GM12878 (cell line): Measurements from ENCODE around the gene ZNF208. TPM values are rescaled to one million over a fixed set of nuclear protein-coding genes. Genes with fewer than 3 reads are reported as not detected.

Experiments used
- ATAC-seq: fragments of 200-7000 bp; cut with Tn5 transposase; 3 replicates; pipeline ENCODE4 v1.9.1; 2020; ENCODE audit warnings: mild to moderate bottlenecking, moderate library complexity
- BruUV-seq: library from RNA; stranded (reverse); fragments of 400-500 nt; replicated peaks from 2 replicates; lab custom pipeline; 2021; lab: Mats Ljungman, UMichigan
- CTCF ChIA-PET: fragments of 300-600 bp; sonication (Branson Sonifier 250); formaldehyde crosslinking; extraction: SDS; loops from one replicate; lab custom pipeline; 2021; ENCODE audit warnings: inconsistent platforms; lab: Yijun Ruan, JAX
- POLR2A ChIA-PET: fragments of 350-600 bp; formaldehyde crosslinking; extraction: SDS; loops from one replicate; lab custom pipeline; 2021; ENCODE audit warnings: inconsistent platforms; lab: Charles Lee
- RAD21 ChIA-PET: fragments of 300-600 bp; sonication (Branson Sonifier 250); formaldehyde crosslinking; loops from one replicate; lab custom pipeline; 2023; ENCODE audit warnings: antibody characterized with exemption; ENCODE audit not compliant: unreplicated experiment; lab: Charles Lee
- SMC1A ChIA-PET: fragments of 300-600 bp; sonication (Branson Sonifier 250); formaldehyde crosslinking; loops from one replicate; lab custom pipeline; 2023; ENCODE audit not compliant: unreplicated experiment, uncharacterized antibody; lab: Charles Lee
- DNase-seq: peaks from one replicate; pipeline ENCODE4 v3.0.0-alpha.2; 2011; ENCODE audit warnings: low read depth, low spot score
- FAIRE-seq: peaks from 3 replicates; lab custom pipeline; 2011; peaks lifted over from hg19 to GRCh38; lab: Jason Lieb, UNC
- H2AFZ ChIP-seq: 2 replicates; pipeline ENCODE4 v1.6.0; 2011; ENCODE audit warnings: low read depth, low read length, control low read depth; ENCODE audit not compliant: control insufficient read depth
- H3K27ac ChIP-seq: 2 replicates; pipeline ENCODE4 v1.5.1; 2011; ENCODE audit warnings: control low read depth; ENCODE audit not compliant: control insufficient read depth, insufficient read depth
- H3K27me3 ChIP-seq, 2 experiments: replicated peaks in 1 of 2; 2 replicates each; pipeline versions ENCODE4 v1.6.0 to v1.6.1; 2011; ENCODE audit warnings: low read length in 1 of 2; ENCODE audit not compliant: control insufficient read depth in 2 of 2, insufficient read depth in 2 of 2
- H3K36me3 ChIP-seq, 2 experiments: 2 replicates each; pipeline ENCODE4 v1.5.1; 2011; ENCODE audit warnings: low read length in 1 of 2; ENCODE audit not compliant: control insufficient read depth in 2 of 2, insufficient read depth in 2 of 2
- H3K4me1 ChIP-seq: 2 replicates; pipeline ENCODE4 v1.6.1; 2011; ENCODE audit warnings: mild to moderate bottlenecking, low read length, moderate library complexity, mixed read lengths; ENCODE audit not compliant: control insufficient read depth, insufficient read depth
- H3K4me2 ChIP-seq: 2 replicates; pipeline ENCODE4 v1.6.0; 2011; ENCODE audit warnings: control low read depth; ENCODE audit not compliant: control insufficient read depth, insufficient read depth
- H3K4me3 ChIP-seq: fragments of 200-600 bp; sonication (generic); 2 replicates; pipeline ENCODE4 v1.5.1; 2016
- H3K79me2 ChIP-seq: 2 replicates; pipeline ENCODE4 v1.6.0; 2011; ENCODE audit warnings: low read length; ENCODE audit not compliant: control insufficient read depth, insufficient read depth
- H3K9ac ChIP-seq: 2 replicates; pipeline ENCODE4 v1.8.0; 2011; ENCODE audit warnings: low read length, control low read depth, mixed read lengths; ENCODE audit not compliant: control insufficient read depth, insufficient read depth
- H3K9me3 ChIP-seq: replicated peaks from 3 replicates; pipeline ENCODE4 v1.5.1; 2011; ENCODE audit warnings: mild to moderate bottlenecking, low read length; ENCODE audit not compliant: control insufficient read depth, insufficient read depth
- H4K20me1 ChIP-seq: 2 replicates; pipeline ENCODE4 v1.6.0; 2011; ENCODE audit not compliant: control insufficient read depth, insufficient read depth
- BMI1 ChIP-seq: fragments of 450-650 bp; IDR thresholded peaks from 2 replicates; pipeline ENCODE4 v1.6.1; 2016; ENCODE audit warnings: mild to moderate bottlenecking, moderate library complexity, borderline replicate concordance
- ESRRA ChIP-seq: IDR thresholded peaks from 2 replicates; pipeline ENCODE4 v1.6.1; 2012; ENCODE audit warnings: mild to moderate bottlenecking, low read length, improper control_type of control experiment
- GABPA ChIP-seq: IDR thresholded peaks from 2 replicates; pipeline ENCODE4 v1.6.1; 2014; ENCODE audit warnings: antibody characterized with exemption, low read depth, mild to moderate bottlenecking, inconsistent platforms
- JUND ChIP-seq: IDR thresholded peaks from 2 replicates; pipeline ENCODE4 v1.6.1; 2012; ENCODE audit warnings: low read depth, mild to moderate bottlenecking, low read length, improper control_type of control experiment, moderate library complexity
- NR2C1 ChIP-seq: fragments of 450-650 bp; IDR thresholded peaks from 2 replicates; pipeline ENCODE4 v1.6.1; 2017; ENCODE audit warnings: antibody characterized with exemption, mild to moderate bottlenecking, moderate library complexity
- PAX8 ChIP-seq: fragments of 450-650 bp; IDR thresholded peaks from 2 replicates; pipeline ENCODE4 v1.6.1; 2017; ENCODE audit warnings: mild to moderate bottlenecking, moderate library complexity
- POLR2AphosphoS2 ChIP-seq: IDR thresholded peaks from 2 replicates; pipeline ENCODE4 v1.6.1; 2011; ENCODE audit warnings: low read depth, mild to moderate bottlenecking, low read length, improper control_type of control experiment, moderate library complexity
- TCF3 ChIP-seq: IDR thresholded peaks from 2 replicates; pipeline ENCODE4 v1.6.1; 2012; ENCODE audit warnings: low read depth, mild to moderate bottlenecking, low read length, borderline replicate concordance; ENCODE audit not compliant: insufficient read depth
- WRNIP1 ChIP-seq: IDR thresholded peaks from 2 replicates; pipeline ENCODE4 v1.6.1; 2011; ENCODE audit warnings: low read depth, low read length, improper control_type of control experiment, borderline replicate concordance
- ZNF622 ChIP-seq: fragments of 450-650 bp; IDR thresholded peaks from 2 replicates; pipeline ENCODE4 v1.6.1; 2017; ENCODE audit warnings: mild to moderate bottlenecking, inconsistent platforms
- WGBS: methylation state at CpG from one replicate; pipeline ENCODE4 v1.1.6; 2016; ENCODE audit warnings: low lambda C conversion rate; ENCODE audit not compliant: insufficient replicate concordance, insufficient coverage; ENCODE audit errors: missing lambda C conversion rate; 5-methylcytosine and 5-hydroxymethylcytosine counted together
- in situ Hi-C: fragments of 300-500 bp; cut with MboI; formaldehyde crosslinking; loops from 9 replicates; pipeline ENCODE4 v1.14.3; 2018; ENCODE audit warnings: mixed read lengths
- intact Hi-C: fragments of 100-400 bp; cut with micrococcal nuclease; formaldehyde crosslinking; loops from one replicate; pipeline ENCODE4 v1.14.2; 2022; ENCODE audit not compliant: unreplicated experiment
- polyA plus RNA-seq, 11 experiments: library from polyadenylated mRNA; depleted of rRNA in 4 of 11; unstranded in 6 of 11; stranded (reverse) in 5 of 11; fragments of >200 nt; fragmentation: Nextera tagmentation in 4 of 11; fragmentation: Illumina TruSeq in 1 of 11; extraction: Ambion mirVana in 4 of 11; extraction: Trizol in 1 of 11; gene quantifications; 1 replicate in 1 of 11; 2 replicates in 10 of 11; pipeline versions ENCODE4 v1.2.1 to v1.2.3, GENCODE V29; 2011 to 2016; ENCODE audit warnings: inconsistent platforms in 2 of 11, missing spikeins in 2 of 11, low read depth in 1 of 11
- total RNA-seq, 4 experiments: library from RNA; depleted of rRNA in 3 of 4; stranded (reverse); fragments of >200 nt in 3 of 4; fragmentation: Illumina TruSeq in 1 of 4; extraction: Trizol in 1 of 4; gene quantifications; 2 replicates each; pipeline versions ENCODE4 v1.2.1 to v1.2.3, GENCODE V29; 2013 to 2021
- TF ChIP-seq, protein P1 (sequence below): fragments of 450-650 bp; IDR thresholded peaks from 2 replicates; pipeline ENCODE4 v1.6.1; 2017; ENCODE audit warnings: antibody characterized with exemption, mild to moderate bottlenecking, moderate library complexity
- TF ChIP-seq, protein P2 (sequence below): fragments of 450-650 bp; IDR thresholded peaks from 2 replicates; pipeline ENCODE4 v1.6.1; 2014; ENCODE audit warnings: mild to moderate bottlenecking
- TF ChIP-seq, protein P3 (sequence below): IDR thresholded peaks from 2 replicates; pipeline ENCODE4 v1.6.1; 2012; ENCODE audit warnings: low read depth, low read length, improper control_type of control experiment
- TF ChIP-seq, protein P4 (sequence below): fragments of 450-650 bp; IDR thresholded peaks from 2 replicates; pipeline ENCODE4 v1.6.1; 2017; ENCODE audit warnings: mild to moderate bottlenecking, moderate library complexity

The ZNF208 gene
- total and polyA plus RNA-seq, 10 of the 15 experiments (the other 5 are each of a cell fraction or from before 2014, with no cell fraction given), result 0.10 TPM; not detected in 9

DNA sequence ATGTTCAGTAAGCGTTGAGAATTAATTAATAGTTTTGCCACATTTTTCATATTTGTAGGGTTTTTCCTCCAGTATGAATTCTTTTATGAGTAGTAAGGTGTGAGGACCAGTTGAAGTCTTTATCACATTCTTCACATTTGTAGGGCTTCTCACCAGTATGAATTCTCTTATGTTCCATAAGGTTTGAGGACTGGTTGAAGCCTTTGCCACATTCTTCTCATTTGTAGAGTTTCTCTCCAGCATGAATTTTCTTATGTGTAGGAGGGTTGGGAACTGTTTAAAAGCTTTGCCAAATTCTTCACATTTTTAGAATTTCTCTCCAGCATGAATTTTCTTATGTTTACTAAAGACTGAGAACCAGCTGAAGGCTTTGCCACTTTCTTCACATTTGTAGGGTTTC, 40.3 kb downstream of the ZNF208 start:
- Histone ChIP-seq H3K27me3 (no peaks in the 10 kb centered on the region), H3K4me2 (no peak overlapping the region), H3K27ac (no peak overlapping the region), H3K9ac (no peak overlapping the region), H3K4me1 (no peaks in the 10 kb centered on the region), H3K4me3 (no peak overlapping the region), H2AFZ (no peak overlapping the region), H3K79me2 (no peaks in the 10 kb centered on the region), H3K36me3 (no peaks in the 10 kb centered on the region), H3K9me3 (no peaks in the 10 kb centered on the region; the same call in 1 of the 3 replicates), H4K20me1 (no peaks in the 10 kb centered on the region)
- WGBS, result 32% methylated on average over 1 of the region's 1 CpG
- ChIA-PET POLR2A (no interaction called here), SMC1A (interaction anchor here (1.4 kb wide), 1 partner anchor 13 kb away, joined by 3 read pairs; no protein-coding TSS in a partner anchor), RAD21 (no interaction called here), CTCF (no interaction called here)
- BruUV-seq, result no TSS peak
- FAIRE-seq (no peak), ATAC-seq (no peak), DNase-seq (no peak)
- intact Hi-C loops, result no loop called here
- in situ Hi-C loops, result no loop called here
- TF ChIP-seq ESRRA (no peak), TCF3 (no peak), GABPA (no peak), BMI1 (no peak), PAX8 (no peak), POLR2AphosphoS2 (no peak), WRNIP1 (no peak), JUND (no peak), ZNF622 (no peak), NR2C1 (no peak)
- TF ChIP-seq, protein P1, sequence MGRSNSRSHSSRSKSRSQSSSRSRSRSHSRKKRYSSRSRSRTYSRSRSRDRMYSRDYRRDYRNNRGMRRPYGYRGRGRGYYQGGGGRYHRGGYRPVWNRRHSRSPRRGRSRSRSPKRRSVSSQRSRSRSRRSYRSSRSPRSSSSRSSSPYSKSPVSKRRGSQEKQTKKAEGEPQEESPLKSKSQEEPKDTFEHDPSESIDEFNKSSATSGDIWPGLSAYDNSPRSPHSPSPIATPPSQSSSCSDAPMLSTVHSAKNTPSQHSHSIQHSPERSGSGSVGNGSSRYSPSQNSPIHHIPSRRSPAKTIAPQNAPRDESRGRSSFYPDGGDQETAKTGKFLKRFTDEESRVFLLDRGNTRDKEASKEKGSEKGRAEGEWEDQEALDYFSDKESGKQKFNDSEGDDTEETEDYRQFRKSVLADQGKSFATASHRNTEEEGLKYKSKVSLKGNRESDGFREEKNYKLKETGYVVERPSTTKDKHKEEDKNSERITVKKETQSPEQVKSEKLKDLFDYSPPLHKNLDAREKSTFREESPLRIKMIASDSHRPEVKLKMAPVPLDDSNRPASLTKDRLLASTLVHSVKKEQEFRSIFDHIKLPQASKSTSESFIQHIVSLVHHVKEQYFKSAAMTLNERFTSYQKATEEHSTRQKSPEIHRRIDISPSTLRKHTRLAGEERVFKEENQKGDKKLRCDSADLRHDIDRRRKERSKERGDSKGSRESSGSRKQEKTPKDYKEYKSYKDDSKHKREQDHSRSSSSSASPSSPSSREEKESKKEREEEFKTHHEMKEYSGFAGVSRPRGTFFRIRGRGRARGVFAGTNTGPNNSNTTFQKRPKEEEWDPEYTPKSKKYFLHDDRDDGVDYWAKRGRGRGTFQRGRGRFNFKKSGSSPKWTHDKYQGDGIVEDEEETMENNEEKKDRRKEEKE, result no peak
- TF ChIP-seq, protein P2, sequence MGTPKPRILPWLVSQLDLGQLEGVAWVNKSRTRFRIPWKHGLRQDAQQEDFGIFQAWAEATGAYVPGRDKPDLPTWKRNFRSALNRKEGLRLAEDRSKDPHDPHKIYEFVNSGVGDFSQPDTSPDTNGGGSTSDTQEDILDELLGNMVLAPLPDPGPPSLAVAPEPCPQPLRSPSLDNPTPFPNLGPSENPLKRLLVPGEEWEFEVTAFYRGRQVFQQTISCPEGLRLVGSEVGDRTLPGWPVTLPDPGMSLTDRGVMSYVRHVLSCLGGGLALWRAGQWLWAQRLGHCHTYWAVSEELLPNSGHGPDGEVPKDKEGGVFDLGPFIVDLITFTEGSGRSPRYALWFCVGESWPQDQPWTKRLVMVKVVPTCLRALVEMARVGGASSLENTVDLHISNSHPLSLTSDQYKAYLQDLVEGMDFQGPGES, result no peak
- TF ChIP-seq, protein P3, sequence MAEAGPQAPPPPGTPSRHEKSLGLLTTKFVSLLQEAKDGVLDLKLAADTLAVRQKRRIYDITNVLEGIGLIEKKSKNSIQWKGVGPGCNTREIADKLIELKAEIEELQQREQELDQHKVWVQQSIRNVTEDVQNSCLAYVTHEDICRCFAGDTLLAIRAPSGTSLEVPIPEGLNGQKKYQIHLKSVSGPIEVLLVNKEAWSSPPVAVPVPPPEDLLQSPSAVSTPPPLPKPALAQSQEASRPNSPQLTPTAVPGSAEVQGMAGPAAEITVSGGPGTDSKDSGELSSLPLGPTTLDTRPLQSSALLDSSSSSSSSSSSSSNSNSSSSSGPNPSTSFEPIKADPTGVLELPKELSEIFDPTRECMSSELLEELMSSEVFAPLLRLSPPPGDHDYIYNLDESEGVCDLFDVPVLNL, result no peak
- TF ChIP-seq, protein P4, sequence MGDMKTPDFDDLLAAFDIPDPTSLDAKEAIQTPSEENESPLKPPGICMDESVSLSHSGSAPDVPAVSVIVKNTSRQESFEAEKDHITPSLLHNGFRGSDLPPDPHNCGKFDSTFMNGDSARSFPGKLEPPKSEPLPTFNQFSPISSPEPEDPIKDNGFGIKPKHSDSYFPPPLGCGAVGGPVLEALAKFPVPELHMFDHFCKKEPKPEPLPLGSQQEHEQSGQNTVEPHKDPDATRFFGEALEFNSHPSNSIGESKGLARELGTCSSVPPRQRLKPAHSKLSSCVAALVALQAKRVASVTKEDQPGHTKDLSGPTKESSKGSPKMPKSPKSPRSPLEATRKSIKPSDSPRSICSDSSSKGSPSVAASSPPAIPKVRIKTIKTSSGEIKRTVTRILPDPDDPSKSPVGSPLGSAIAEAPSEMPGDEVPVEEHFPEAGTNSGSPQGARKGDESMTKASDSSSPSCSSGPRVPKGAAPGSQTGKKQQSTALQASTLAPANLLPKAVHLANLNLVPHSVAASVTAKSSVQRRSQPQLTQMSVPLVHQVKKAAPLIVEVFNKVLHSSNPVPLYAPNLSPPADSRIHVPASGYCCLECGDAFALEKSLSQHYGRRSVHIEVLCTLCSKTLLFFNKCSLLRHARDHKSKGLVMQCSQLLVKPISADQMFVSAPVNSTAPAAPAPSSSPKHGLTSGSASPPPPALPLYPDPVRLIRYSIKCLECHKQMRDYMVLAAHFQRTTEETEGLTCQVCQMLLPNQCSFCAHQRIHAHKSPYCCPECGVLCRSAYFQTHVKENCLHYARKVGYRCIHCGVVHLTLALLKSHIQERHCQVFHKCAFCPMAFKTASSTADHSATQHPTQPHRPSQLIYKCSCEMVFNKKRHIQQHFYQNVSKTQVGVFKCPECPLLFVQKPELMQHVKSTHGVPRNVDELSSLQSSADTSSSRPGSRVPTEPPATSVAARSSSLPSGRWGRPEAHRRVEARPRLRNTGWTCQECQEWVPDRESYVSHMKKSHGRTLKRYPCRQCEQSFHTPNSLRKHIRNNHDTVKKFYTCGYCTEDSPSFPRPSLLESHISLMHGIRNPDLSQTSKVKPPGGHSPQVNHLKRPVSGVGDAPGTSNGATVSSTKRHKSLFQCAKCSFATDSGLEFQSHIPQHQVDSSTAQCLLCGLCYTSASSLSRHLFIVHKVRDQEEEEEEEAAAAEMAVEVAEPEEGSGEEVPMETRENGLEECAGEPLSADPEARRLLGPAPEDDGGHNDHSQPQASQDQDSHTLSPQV, result no peak
